ENCODE results near the gene SLC16A3. TPM values are rescaled to one million over a fixed set of nuclear protein-coding genes. Genes with fewer than 3 reads are reported as not detected.

Gene SLC16A3
- total and polyA plus RNA-seq, 9 of the 15 experiments (the other 6 are each of a cell fraction or from before 2014, with no cell fraction given), result 0.11 to 5.4 (median 1.2) TPM; not detected in 2

DNA sequence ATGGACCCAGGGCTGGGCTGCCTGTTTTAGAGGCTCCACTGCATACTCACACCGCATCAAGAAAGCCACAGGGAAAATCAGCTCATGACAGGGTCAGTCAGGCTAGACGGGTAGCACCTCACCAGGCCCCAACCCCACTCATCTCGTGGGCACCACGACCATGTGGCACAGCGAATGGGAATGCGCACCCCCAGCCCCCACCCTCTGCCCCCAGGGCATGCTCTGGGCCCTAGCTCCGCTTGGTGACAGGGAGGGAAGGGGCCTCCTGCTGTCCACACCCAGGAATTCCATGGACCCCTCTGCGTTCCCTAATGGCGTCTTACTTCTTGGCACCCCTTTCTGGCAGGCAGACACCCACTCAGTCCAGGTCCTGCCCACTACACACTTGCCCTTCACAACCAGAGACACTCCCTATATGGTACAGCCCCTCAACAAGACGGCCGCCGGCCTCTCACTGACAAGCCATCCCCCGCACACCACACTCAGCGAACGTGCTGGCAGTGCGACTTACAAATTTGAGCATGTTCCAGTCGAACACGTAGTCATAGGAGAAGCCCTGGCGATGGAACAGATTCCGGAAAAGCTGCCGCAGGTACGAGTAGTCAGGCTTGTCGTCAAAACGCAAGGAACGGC is 22.1 kb downstream of the SLC16A3 start:
- Histone ChIP-seq H3K36me3 (ENCODE audit: control insufficient read depth, insufficient read depth, low read length) (peaks cover 89% of the 10 kb centered on the region), H3K27ac (ENCODE audit: extremely low read depth, low read depth, low read length) (no peak overlapping the region), H3K9ac (ENCODE audit: insufficient read depth in 1 of 2, low read depth in 2 of 2, low read length in 2 of 2) (peak overlapping the region in 1 of 2 experiments; percentile 45; a peak in 1 of 4 replicates), H3K4me3 (no peak overlapping the region), H3K9me1 (ENCODE audit: control insufficient read depth, insufficient read depth, low read length) (no peaks in the 10 kb centered on the region), H3K4me1 (replicated peaks in 1 of 2; ENCODE audit: control insufficient read depth in 2 of 2, insufficient read depth in 2 of 2, low read length in 2 of 2) (peaks cover 0 to 20% of the 10 kb centered on the region in 2 experiments; a peak in 2 of 5 replicates), H2AFZ (ENCODE audit: low read depth, low read length) (no peak overlapping the region), H3K79me2 (ENCODE audit: control insufficient read depth, insufficient read depth, low read length) (peaks cover 39% of the 10 kb centered on the region), H4K20me1 (replicated peaks; ENCODE audit: control insufficient read depth, insufficient read depth, low read length) (no peaks in the 10 kb centered on the region), H3K4me2 (ENCODE audit: insufficient read depth, low read length) (no peak overlapping the region), H3K27me3 (ENCODE audit: control insufficient read depth in 2 of 2, insufficient read depth in 2 of 2, low read length in 2 of 2) (no peaks in the 10 kb centered on the region), H3K9me3 (replicated peaks; ENCODE audit: control insufficient read depth, insufficient read depth, low read depth, low read length) (no peaks in the 10 kb centered on the region)
- FAIRE-seq (no peak), DNase-seq (ENCODE audit: extremely low read depth in 1 of 4, low spot score in 3 of 4) (no peak), ATAC-seq (no peak)
- CTCF ChIA-PET (ENCODE audit: low intra/inter-chr PET ratio), result no interaction called here
- in situ Hi-C loops (cut with MboI) (no loop called here), intact Hi-C loops (cut with micrococcal nuclease) (no loop called here)
- POLR2A ChIA-PET, result interaction anchor here (0.7 to 1.1 kb wide), 2 partner anchors 9 kb away, joined by 3 read pairs; no protein-coding TSS in a partner anchor
- BruUV-seq (replicated peaks), result no TSS peak
- peak; percentile 4; the same call in 1 of the 2 replicates for TF ChIP-seq POLR2G (IDR thresholded peaks at IDR 0.05; ENCODE audit: low read depth, low read length)
- TF ChIP-seq SUPT5H (IDR thresholded peaks at IDR 0.05), result peak; percentile 21; the same call in 1 of the 2 replicates
- TF ChIP-seq, protein P1, sequence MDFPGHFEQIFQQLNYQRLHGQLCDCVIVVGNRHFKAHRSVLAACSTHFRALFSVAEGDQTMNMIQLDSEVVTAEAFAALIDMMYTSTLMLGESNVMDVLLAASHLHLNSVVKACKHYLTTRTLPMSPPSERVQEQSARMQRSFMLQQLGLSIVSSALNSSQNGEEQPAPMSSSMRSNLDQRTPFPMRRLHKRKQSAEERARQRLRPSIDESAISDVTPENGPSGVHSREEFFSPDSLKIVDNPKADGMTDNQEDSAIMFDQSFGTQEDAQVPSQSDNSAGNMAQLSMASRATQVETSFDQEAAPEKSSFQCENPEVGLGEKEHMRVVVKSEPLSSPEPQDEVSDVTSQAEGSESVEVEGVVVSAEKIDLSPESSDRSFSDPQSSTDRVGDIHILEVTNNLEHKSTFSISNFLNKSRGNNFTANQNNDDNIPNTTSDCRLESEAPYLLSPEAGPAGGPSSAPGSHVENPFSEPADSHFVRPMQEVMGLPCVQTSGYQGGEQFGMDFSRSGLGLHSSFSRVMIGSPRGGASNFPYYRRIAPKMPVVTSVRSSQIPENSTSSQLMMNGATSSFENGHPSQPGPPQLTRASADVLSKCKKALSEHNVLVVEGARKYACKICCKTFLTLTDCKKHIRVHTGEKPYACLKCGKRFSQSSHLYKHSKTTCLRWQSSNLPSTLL (IDR thresholded peaks at IDR 0.05), result no peak
- no peak for TF ChIP-seq HSF4 (CRISPR knock-in tag; IDR thresholded peaks at IDR 0.05; ENCODE audit: borderline replicate concordance)
- TF ChIP-seq NR2F6 (CRISPR knock-in tag; IDR thresholded peaks at IDR 0.05), result no peak
- no peak for TF ChIP-seq XRCC4 (IDR thresholded peaks at IDR 0.05; ENCODE audit: extremely low read depth, insufficient read depth, insufficient read length)
- 96% methylated on average over 24 of the region's 25 CpGs for WGBS (ENCODE audit: insufficient coverage, low coverage, missing lambda C conversion rate)
